RPMI7951 (cell line): Measurements from ENCODE around the gene SUMO2. TPM values are rescaled to one million over a fixed set of nuclear protein-coding genes. Genes with fewer than 3 reads are reported as not detected.

Source experiments
- DNase-seq: peaks from one replicate; pipeline ENCODE4 v3.0.0-alpha.2; 2012; ENCODE audit warnings: low read depth
- total RNA-seq: library from RNA; depleted of rRNA; stranded (reverse); fragments of >200 nt; shearing (Covaris generic); gene quantifications from 2 replicates; pipeline ENCODE4 v1.2.3, GENCODE V29; 2014; rRNA removed

Gene SUMO2
- total RNA-seq, 1 experiment from 2014 or later: 141 TPM

DNA sequence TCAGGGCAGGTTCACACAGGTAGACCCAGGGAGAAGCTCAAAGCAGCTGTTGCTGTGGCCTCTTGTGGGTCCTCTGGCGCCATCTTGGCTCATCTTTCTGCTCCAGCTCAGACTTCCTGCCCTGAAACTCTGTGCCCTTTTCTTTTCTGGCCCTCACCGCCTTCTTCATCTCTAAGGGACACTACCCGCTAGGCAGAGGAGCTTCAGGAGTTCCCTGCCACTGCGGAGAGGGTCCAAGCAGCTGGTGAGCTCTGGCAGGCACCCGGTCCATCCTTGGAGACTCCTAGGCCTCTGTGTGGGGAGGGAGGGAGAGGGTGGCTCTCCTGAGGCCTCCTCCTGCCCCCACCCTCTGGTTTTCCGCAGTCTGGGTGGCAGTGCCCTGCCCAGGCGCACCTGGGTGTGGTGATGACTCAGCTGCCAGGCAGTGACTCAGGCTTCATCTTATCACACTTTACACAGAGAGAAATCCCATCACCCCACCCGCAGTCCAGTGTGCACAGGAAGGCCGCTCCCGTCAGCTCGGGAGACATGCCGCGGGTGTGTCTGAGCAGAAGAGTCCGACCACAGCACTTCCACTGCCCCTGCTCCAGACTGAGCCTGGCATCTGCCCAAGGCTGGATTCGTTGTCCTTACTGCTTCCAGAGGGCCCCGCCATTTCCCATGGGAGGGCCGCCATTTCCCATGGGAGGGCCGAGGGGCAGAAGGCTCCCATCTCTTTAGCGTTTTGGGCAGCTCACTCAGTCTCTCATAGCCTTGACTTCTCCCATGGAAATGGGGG, 58.5 kb downstream of the SUMO2 start:
- DNase-seq: peak; percentile 98

GRCh38 chr17:75118307-75118706, 64.5 kb downstream of the SUMO2 start:
- no peak for DNase-seq

GRCh38 chr17:75116737-75117136, 66.0 kb downstream of the SUMO2 start:
- DNase-seq: no peak

Other genes with a start within 250 kb of the SUMO2 start
- not detected in 2 replicates for gene OTOP3, start 247.1 kb downstream of the SUMO2 start, total RNA-seq
- 0.10 and 0.60 TPM in 2 replicates for gene HID1, start 210.2 kb downstream of the SUMO2 start, total RNA-seq
- gene CDR2L, start 195.3 kb downstream of the SUMO2 start, total RNA-seq: 8.4 and 8.9 TPM in 2 replicates
- 48.8 and 69.0 TPM in 2 replicates for gene MRPL58, start 170.3 kb downstream of the SUMO2 start, total RNA-seq
- gene ATP5PD, start 136.0 kb downstream of the SUMO2 start, total RNA-seq: 369 and 413 TPM in 2 replicates
- 11.8 and 13.5 TPM in 2 replicates for gene KCTD2, start 135.7 kb downstream of the SUMO2 start, total RNA-seq
- gene SLC16A5, start 95.0 kb downstream of the SUMO2 start, total RNA-seq: 6.6 and 8.8 TPM in 2 replicates
- gene ARMC7, start 73.0 kb downstream of the SUMO2 start, total RNA-seq: 3.7 and 4.3 TPM in 2 replicates
- gene NT5C, start 51.2 kb downstream of the SUMO2 start, total RNA-seq: 78.1 and 78.9 TPM in 2 replicates
- gene JPT1, start 28.4 kb downstream of the SUMO2 start, total RNA-seq: 281 and 336 TPM in 2 replicates
- gene NUP85, start 22.7 kb upstream of the SUMO2 start, total RNA-seq: 58.0 and 62.7 TPM in 2 replicates
- gene GGA3, start 78.6 kb upstream of the SUMO2 start, total RNA-seq: 6.4 and 8.4 TPM in 2 replicates
- 54.8 and 58.2 TPM in 2 replicates for gene MRPS7, start 78.9 kb upstream of the SUMO2 start, total RNA-seq
- 7.4 and 9.3 TPM in 2 replicates for gene MIF4GD, start 88.3 kb upstream of the SUMO2 start, total RNA-seq
- gene SLC25A19, start 106.5 kb upstream of the SUMO2 start, total RNA-seq: 7.3 and 7.9 TPM in 2 replicates
- 75.1 and 82.3 TPM in 2 replicates for gene GRB2, start 222.7 kb upstream of the SUMO2 start, total RNA-seq